NK-92 treated with Interleukin-12 subunit alpha and Interleukin-12 subunit beta, amount 100 ng/mL, for 24 hours (cell line): ENCODE results near the gene PLIN1.

Experiments
- DNase-seq: peaks from one replicate; lab custom pipeline; 2025; lab: John Stamatoyannopoulos, UW

The PLIN1 gene

GRCh38 chr15:89672221-89673164, 6.7 kb downstream of the PLIN1 start:
- no peak for DNase-seq

- DNase-seq, result no peak
These were observed 7.5 kb downstream of the PLIN1 start for GRCh38 chr15:89671687-89672086.

GRCh38 chr15:89670971-89671560, 8.1 kb downstream of the PLIN1 start:
- no peak for DNase-seq

- no peak for DNase-seq
These were observed 9.2 kb downstream of the PLIN1 start for GRCh38 chr15:89669941-89670340.

GRCh38 chr15:89669309-89669865, 9.8 kb downstream of the PLIN1 start:
- no peak for DNase-seq

GRCh38 chr15:89668171-89668570, 11.0 kb downstream of the PLIN1 start:
- DNase-seq, result no peak

- no peak for DNase-seq
These were observed 11.5 kb downstream of the PLIN1 start for GRCh38 chr15:89667706-89667960.

- no peak for DNase-seq
These were observed 12.1 kb downstream of the PLIN1 start for GRCh38 chr15:89666858-89667705.

- no peak for DNase-seq
These were observed 12.8 kb downstream of the PLIN1 start for GRCh38 chr15:89666184-89666857.

- DNase-seq, result no peak
These were observed 13.6 kb downstream of the PLIN1 start for GRCh38 chr15:89665449-89666181.

- no peak for DNase-seq
These were observed 14.5 kb downstream of the PLIN1 start for GRCh38 chr15:89664441-89665350.

GRCh38 chr15:89662893-89663626, 16.1 kb downstream of the PLIN1 start:
- DNase-seq, result no peak

GRCh38 chr15:89660556-89660955, 18.6 kb downstream of the PLIN1 start:
- no peak for DNase-seq

- no peak for DNase-seq
These were observed 19.9 kb downstream of the PLIN1 start for GRCh38 chr15:89659295-89659694.

GRCh38 chr15:89657686-89658200, 21.4 kb downstream of the PLIN1 start:
- no peak for DNase-seq

GRCh38 chr15:89656116-89656815, 22.9 kb downstream of the PLIN1 start:
- DNase-seq, result no peak

GRCh38 chr15:89654847-89655805, 24.0 kb downstream of the PLIN1 start, which contains the start of gene KIF7:
KIF7 (minus strand) TSS chr15:89655467; CDS start chr15:89652930, 2,537 bp downstream.
- no peak for DNase-seq
